GM12801 (cell line): ENCODE measurements around the gene ABHD16B.

Experiments used
- CTCF ChIP-seq: IDR thresholded peaks from one replicate; pipeline ENCODE4 v1.5.1; 2011; ENCODE audit warnings: control low read depth; ENCODE audit not compliant: insufficient read length; ENCODE audit errors: extremely low read depth

Gene ABHD16B

GRCh38 chr20:63895202-63895951 lies 34.1 kb downstream of the ABHD16B start:
- TF ChIP-seq CTCF, result no peak

GRCh38 chr20:63895952-63896263 lies 34.6 kb downstream of the ABHD16B start:
- no peak for TF ChIP-seq CTCF

GRCh38 chr20:63896264-63897105 lies 35.2 kb downstream of the ABHD16B start:
- no peak for TF ChIP-seq CTCF

GRCh38 chr20:63897978-63898561 lies 36.8 kb downstream of the ABHD16B start:
- no peak for TF ChIP-seq CTCF

GRCh38 chr20:63898882-63899558 lies 37.7 kb downstream of the ABHD16B start:
- TF ChIP-seq CTCF, result no peak

GRCh38 chr20:63900413-63900812 lies 39.1 kb downstream of the ABHD16B start:
- no peak for TF ChIP-seq CTCF

- no peak for TF ChIP-seq CTCF
Observed at GRCh38 chr20:63903796-63904561, 42.7 kb downstream of the ABHD16B start.
